Ovary (tissue), 9 donors: Measurements from ENCODE around the gene LARGE1. TPM values are rescaled to one million over a fixed set of nuclear protein-coding genes. Genes with fewer than 3 reads are reported as not detected.

ENCODE experiments used
- DNase-seq, 5 donors: peaks; one replicate each; pipeline ENCODE4 v3.0.0-alpha.2; 2019 to 2020
- H3K27ac ChIP-seq, 2 donors: fragments of 200-600 bp; one replicate each; pipeline versions ENCODE4 v1.5.1 to v1.8.0; 2019 to 2022
- H3K27me3 ChIP-seq: fragments of 200-600 bp; one replicate; pipeline ENCODE4 v1.8.0; 2022
- H3K36me3 ChIP-seq: fragments of 200-600 bp; sonication (generic); one replicate; pipeline ENCODE4 v1.5.1; 2019
- H3K4me1 ChIP-seq: one replicate; pipeline ENCODE4 v1.8.1; 2013; ENCODE audit warnings: mild to moderate bottlenecking, moderate library complexity; ENCODE audit not compliant: insufficient read depth
- H3K4me3 ChIP-seq: fragments of 200-600 bp; sonication (generic); one replicate; pipeline ENCODE4 v1.5.1; 2017
- H3K9me3 ChIP-seq, 2 donors: fragments of 200-600 bp in 1 of 2; sonication (generic) in 1 of 2; one replicate each; pipeline versions ENCODE4 v1.5.1 to v1.8.1; 2013 to 2019; ENCODE audit warnings: mild to moderate bottlenecking in 1 of 2, moderate library complexity in 1 of 2
- EP300 ChIP-seq: sonication (generic); formaldehyde crosslinking; IDR thresholded peaks from one replicate; pipeline ENCODE4 v1.6.1; 2017; ENCODE audit warnings: antibody characterized with exemption
- POLR2A ChIP-seq: fragments of 450-650 bp; IDR thresholded peaks from one replicate; pipeline ENCODE4 v1.6.1; 2017; ENCODE audit warnings: antibody characterized with exemption, mild to moderate bottlenecking, moderate library complexity
- WGBS, 3 donors: extraction: QIAGEN DNeasy Blood & Tissue Kit in 1 of 3; methylation state at CpG; one replicate each; pipeline versions ENCODE4 v1.1.5 to v1.1.7; 2013 to 2017; 5-methylcytosine and 5-hydroxymethylcytosine counted together
- intact Hi-C, 4 donors: fragments of 100-400 bp; cut with DNase I; formaldehyde crosslinking; loops; one replicate each; pipeline versions ENCODE4 v1.11.0 to v1.15.1; 2022 to 2023
- microRNA-seq, 3 donors: library from miRNA; unstranded; fragments of <30 nt; microRNA quantifications; one replicate each; pipeline versions ENCODE4 to v1.2.0, GENCODE V29; 2019 to 2020
- polyA plus RNA-seq, 2 donors: library from polyadenylated mRNA; stranded (reverse); fragments of 200-250 nt in 1 of 2; fragments of 350-450 nt in 1 of 2; fragmentation: Illumina TruSeq in 1 of 2; extraction: RNeasy Lipid Tissue Mini Kit (QIAGEN cat#74804) in 1 of 2; gene quantifications; one replicate each; pipeline ENCODE4 v1.2.3, GENCODE V29; 2013 to 2014
- small RNA-seq: library from RNA; depleted of rRNA; stranded (forward); fragments of <200 nt; gene quantifications from one replicate; pipeline ENCODE3, GENCODE V24; 2016
- total RNA-seq, 7 donors: library from RNA; depleted of rRNA in 2 of 7; stranded (reverse); fragments of >200 nt in 2 of 7; fragmentation: NEBNext Ultra II Directional in 3 of 7; extraction: Animal tissue kit (Norgen Biotek cat#: 25700) in 3 of 7; gene quantifications; one replicate each; pipeline versions ENCODE4 v1.1.0 to v1.2.4, GENCODE V29; 2016 to 2023
- TF ChIP-seq, protein P1 (sequence below), 3 donors: fragments of 450-650 bp in 2 of 3; fragments of 200-600 bp in 1 of 3; IDR thresholded peaks; one replicate each; pipeline versions ENCODE4 v1.5.1 to v1.8.0; 2016 to 2022; ENCODE audit warnings: antibody characterized with exemption in 3 of 3, mild to moderate bottlenecking in 1 of 3
- donor health status: DM: no; HTN: no; CAD: no; lungs with moderate emphysema.
- donor health status: DM: no; HTN: no; CAD: no.
- donor health status: Bipolar disorder and iron deficiency.
- donor health status: DM: yes; HTN: yes; CAD: no.
- donor health status: DM: no; HTN: no; CAD: no.
- donor health status: DM: yes; HTN: yes; CAD: no.

LARGE1 gene
- total and polyA plus RNA-seq, 9 donors, result 13.4 to 67.6 (median 36.8) TPM

DNA sequence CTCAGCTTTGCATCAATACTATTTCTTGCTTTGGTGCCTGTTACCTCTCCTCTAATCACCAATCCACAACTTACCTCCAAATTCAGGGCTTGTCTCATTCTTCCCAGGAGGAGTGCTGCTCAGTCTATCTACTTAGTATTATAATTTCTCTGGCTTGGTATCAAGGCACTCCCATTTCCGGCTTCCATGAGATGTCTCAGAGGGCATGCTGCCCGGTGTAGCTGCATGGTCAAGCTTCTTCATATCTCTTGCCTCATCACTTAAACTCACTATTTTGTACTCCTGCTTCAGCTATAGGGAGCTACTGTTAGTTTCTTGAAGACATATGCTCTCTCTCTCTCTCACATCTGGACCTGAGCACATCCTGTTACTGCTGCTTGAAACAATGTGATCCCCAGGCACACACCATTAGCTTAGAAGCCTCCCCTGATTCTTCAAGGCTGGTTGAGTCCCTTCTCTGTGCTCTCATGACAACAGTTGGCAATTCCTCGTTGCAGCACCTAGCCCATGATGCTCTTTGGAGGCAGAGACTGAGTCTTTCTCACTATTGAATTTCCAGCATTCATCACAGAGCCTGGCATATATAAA is 679.3 kb downstream of the LARGE1 start:
- H3K36me3 ChIP-seq, result no peaks in the 10 kb centered on the region
- no peaks in the 10 kb centered on the region for H3K27me3 ChIP-seq
- no peaks in the 10 kb centered on the region for H3K4me1 ChIP-seq
- 39 to 62% (median 52%) methylated on average over 3 of the region's 3 CpGs for WGBS, 3 donors
- intact Hi-C loops, result no loop called here
- no peak overlapping the region for H3K4me3 ChIP-seq
- no peak for DNase-seq
- H3K9me3 ChIP-seq, result peaks cover 0 to 3% of the 10 kb centered on the region in 2 donors
- H3K27ac ChIP-seq, result no peak overlapping the region
- TF ChIP-seq EP300 (no peak), POLR2A (no peak)
- TF ChIP-seq, protein P1, sequence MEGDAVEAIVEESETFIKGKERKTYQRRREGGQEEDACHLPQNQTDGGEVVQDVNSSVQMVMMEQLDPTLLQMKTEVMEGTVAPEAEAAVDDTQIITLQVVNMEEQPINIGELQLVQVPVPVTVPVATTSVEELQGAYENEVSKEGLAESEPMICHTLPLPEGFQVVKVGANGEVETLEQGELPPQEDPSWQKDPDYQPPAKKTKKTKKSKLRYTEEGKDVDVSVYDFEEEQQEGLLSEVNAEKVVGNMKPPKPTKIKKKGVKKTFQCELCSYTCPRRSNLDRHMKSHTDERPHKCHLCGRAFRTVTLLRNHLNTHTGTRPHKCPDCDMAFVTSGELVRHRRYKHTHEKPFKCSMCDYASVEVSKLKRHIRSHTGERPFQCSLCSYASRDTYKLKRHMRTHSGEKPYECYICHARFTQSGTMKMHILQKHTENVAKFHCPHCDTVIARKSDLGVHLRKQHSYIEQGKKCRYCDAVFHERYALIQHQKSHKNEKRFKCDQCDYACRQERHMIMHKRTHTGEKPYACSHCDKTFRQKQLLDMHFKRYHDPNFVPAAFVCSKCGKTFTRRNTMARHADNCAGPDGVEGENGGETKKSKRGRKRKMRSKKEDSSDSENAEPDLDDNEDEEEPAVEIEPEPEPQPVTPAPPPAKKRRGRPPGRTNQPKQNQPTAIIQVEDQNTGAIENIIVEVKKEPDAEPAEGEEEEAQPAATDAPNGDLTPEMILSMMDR (IDR thresholded peaks at IDR 0.05), result no peak

DNA sequence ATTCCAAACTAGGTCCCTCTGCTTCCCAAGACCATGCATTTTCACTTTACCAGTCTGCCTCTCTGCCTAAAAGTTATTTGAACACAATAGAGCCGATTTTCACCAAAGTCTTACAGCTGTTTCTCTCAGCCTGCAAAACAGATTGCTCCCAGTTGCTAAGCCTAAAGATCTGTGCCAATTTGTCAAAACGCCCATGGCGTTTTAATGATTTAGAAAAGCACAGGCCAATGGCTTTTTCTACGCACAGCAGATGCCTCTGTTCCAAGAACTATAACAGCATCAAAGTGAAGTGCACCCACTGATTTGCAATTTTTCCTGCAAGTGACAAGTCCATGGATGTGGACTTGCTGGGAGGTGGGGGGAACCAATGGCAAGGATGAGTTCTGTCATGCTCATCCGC is 688.2 kb downstream of the LARGE1 start:
- Histone ChIP-seq H3K27ac (no peak overlapping the region), H3K4me3 (no peak overlapping the region), H3K27me3 (no peaks in the 10 kb centered on the region), H3K4me1 (no peaks in the 10 kb centered on the region), H3K9me3 (no peaks in the 10 kb centered on the region), H3K36me3 (no peaks in the 10 kb centered on the region)
- TF ChIP-seq, protein P1 (IDR thresholded peaks at IDR 0.05), result no peak
- TF ChIP-seq EP300 (no peak), POLR2A (no peak)
- 61 to 73% (median 70%) methylated on average over 5 of the region's 5 CpGs for WGBS, 3 donors
- intact Hi-C loops, result no loop called here
- no peak for DNase-seq

DNA sequence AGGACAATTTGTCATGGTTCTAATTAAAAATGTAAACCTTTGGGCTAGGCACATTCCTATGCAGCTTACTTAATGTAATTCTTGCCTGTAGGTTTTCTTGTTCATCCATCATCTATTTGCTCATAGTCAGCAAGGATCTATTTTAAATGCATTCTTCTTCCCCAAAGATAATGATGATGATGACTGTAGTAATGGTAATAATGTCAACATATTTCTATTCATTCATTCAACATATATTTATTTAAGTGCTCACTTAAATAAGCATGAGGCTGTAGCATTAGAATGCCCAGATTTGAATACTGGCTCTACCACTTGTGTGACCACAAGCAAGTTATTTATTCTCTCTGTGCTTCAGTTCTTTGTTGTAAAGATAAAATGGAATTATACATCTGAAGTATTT is 692.5 kb downstream of the LARGE1 start:
- no peak for DNase-seq
- no peak overlapping the region for H3K27ac ChIP-seq
- no peak for TF ChIP-seq POLR2A
- TF ChIP-seq, protein P1 (IDR thresholded peaks at IDR 0.05), result no peak
- TF ChIP-seq EP300, result no peak
- no peak overlapping the region for H3K4me3 ChIP-seq
- H3K4me1 ChIP-seq, result no peaks in the 10 kb centered on the region
- intact Hi-C loops, result no loop called here
- no peaks in the 10 kb centered on the region for H3K27me3 ChIP-seq
- no peaks in the 10 kb centered on the region for H3K36me3 ChIP-seq
- H3K9me3 ChIP-seq, result no peaks in the 10 kb centered on the region

DNA sequence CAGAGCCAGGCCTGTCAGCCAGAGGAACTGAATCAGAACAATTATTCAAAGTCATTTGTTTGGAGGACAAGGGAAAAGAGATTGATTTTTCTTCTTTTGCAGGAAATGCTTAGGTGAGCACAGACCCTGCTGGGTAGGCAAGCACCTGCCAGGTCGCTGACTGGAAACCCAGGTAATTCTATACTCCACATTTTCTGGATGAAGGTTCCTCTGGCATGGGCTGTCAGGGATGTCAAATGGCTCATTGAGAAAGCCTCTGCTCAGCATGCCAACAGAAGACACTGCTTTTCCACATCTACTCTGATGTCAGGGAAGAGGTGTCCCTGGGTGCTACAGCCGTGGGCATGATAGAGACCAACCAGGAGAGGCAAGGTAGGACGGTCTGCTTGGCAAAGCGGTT is 695.4 kb downstream of the LARGE1 start:
- 87 to 91% (median 88%) methylated on average over 4 of the region's 4 CpGs for WGBS, 3 donors

More for the DNA sequence above, 695.4 kb downstream of the LARGE1 start:
- no peaks in the 10 kb centered on the region for H3K4me1 ChIP-seq
- H3K4me3 ChIP-seq, result no peak overlapping the region
- no peaks in the 10 kb centered on the region for H3K36me3 ChIP-seq
- no peaks in the 10 kb centered on the region for H3K9me3 ChIP-seq
- H3K27ac ChIP-seq, result no peak overlapping the region
- H3K27me3 ChIP-seq, result no peaks in the 10 kb centered on the region
- DNase-seq, result no peak
- no peak for TF ChIP-seq POLR2A
- TF ChIP-seq, protein P1 (IDR thresholded peaks at IDR 0.05), result no peak
- no peak for TF ChIP-seq EP300
- intact Hi-C loops, result no loop called here

Small RNAs within 50 kb of the gene (microRNA-seq; reads per million reads assigned to microRNA genes)
- 0 reads per million in 3 donors for gene MIR4764

Small RNAs within 50 kb of the gene (small RNA-seq; reads per million reads assigned to genes)
- not detected for gene MIR4764
- gene SNORA50B, result not detected
